ENCODE measurements around the gene HOXB4.

HOXB4 gene

DNA sequence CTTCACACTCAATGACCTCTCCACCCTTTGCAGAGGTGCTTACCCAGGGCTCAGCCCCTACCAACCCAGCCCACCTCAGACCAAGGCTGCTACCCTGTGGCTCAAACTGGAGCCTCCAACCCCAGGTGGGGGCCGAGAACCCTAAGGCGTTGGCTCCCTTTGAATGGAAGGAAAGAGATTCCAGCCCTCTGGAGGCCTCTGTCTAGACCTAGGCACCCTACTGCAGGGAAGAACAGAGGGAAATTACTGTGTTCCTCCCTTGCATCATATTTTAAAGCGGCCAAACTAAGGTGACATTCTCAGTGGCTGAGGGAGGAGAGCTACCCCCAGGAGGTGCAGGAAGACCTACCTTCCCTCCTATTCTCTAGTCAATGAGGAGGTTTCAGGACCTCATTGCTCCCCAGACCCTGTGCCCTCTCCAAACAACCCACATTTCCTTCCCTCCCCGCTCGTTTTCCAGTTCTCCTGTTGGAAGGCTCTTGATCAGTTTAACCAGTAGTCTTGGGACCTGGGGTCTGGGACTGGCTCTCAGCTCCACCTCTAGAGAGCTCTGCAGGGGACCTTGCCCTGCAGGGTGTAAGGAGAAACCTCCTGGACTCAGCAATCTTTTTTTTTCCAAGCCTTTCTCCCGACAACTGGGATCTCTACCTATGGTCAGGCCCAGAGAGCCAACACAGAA is 42.5 kb upstream of the HOXB4 start:
- Histone ChIP-seq H3K9me3 (ENCODE audit: low read length) (no peaks in the 10 kb centered on the region), H3K9ac (ENCODE audit: low read length) (no peak overlapping the region), H3K4me1 (ENCODE audit: insufficient read depth, low read length) (peaks cover 12% of the 10 kb centered on the region), H3K36me3 (ENCODE audit: insufficient read depth, low read length) (no peaks in the 10 kb centered on the region), H3K27ac (ENCODE audit: low read depth, low read length) (no peak overlapping the region), H3K27me3 (ENCODE audit: control insufficient read depth in 1 of 2, insufficient read depth in 2 of 2, low read length in 2 of 2) (peaks cover 84 to 96% of the 10 kb centered on the region in 2 donors), H3K4me3 (ENCODE audit: low read depth in 1 of 2, low read length in 2 of 2) (no peak overlapping the region)

DNA sequence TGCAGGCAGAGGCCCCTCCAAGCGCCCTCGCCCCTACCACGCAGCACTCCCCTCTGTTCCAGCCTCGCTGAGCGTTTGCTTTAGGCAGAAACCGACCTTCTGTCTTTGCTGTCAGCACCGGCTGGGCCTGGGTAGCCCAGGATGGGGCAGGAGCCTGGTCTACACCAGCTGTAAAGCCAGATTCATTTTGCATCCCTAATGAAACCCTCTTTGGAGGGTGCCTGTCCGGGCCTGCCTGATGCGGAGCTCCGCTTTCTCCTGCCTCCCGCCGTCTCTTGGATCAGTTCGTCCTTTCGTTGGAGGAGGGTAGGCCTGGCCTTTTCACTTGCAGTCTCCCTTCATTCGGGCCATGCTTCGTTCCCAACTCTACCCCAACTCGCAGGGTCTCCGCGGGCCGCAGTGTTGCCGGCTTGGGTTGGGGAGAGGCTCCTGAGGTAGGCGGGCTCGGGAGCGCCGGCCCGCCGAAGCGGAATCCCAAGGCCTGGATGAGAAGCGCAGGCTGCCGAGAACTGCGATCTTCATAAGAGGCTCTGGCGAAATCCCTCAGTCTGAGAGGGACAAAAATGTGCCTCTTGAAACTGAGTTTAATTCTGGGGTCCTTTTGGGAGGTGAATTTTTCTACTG is 41.8 kb upstream of the HOXB4 start:
- H3K36me3 ChIP-seq (ENCODE audit: insufficient read depth, low read length) = no peaks in the 10 kb centered on the region
- H3K27ac ChIP-seq (ENCODE audit: low read depth, low read length) = no peak overlapping the region
- no peak overlapping the region for H3K9ac ChIP-seq (ENCODE audit: low read length)
- H3K9me3 ChIP-seq (ENCODE audit: low read length) = no peaks in the 10 kb centered on the region
- no peak overlapping the region for H3K4me3 ChIP-seq (ENCODE audit: low read depth in 1 of 2, low read length in 2 of 2)
- peaks cover 12% of the 10 kb centered on the region for H3K4me1 ChIP-seq (ENCODE audit: insufficient read depth, low read length)
- H3K27me3 ChIP-seq (ENCODE audit: control insufficient read depth in 1 of 2, insufficient read depth in 2 of 2, low read length in 2 of 2) = peaks cover 87 to 96% of the 10 kb centered on the region in 2 donors

GRCh38 chr17:48618256-48618896 is 40.2 kb upstream of the HOXB4 start:
- Histone ChIP-seq H3K36me3 (ENCODE audit: insufficient read depth, low read length) (no peaks in the 10 kb centered on the region), H3K27ac (ENCODE audit: low read depth, low read length) (no peak overlapping the region), H3K4me1 (ENCODE audit: insufficient read depth, low read length) (peaks cover 12% of the 10 kb centered on the region), H3K9ac (ENCODE audit: low read length) (no peak overlapping the region), H3K27me3 (ENCODE audit: control insufficient read depth in 1 of 2, insufficient read depth in 2 of 2, low read length in 2 of 2) (peaks cover 89 to 96% of the 10 kb centered on the region in 2 donors), H3K4me3 (ENCODE audit: low read depth in 1 of 2, low read length in 2 of 2) (no peak overlapping the region), H3K9me3 (ENCODE audit: low read length) (no peaks in the 10 kb centered on the region)

DNA sequence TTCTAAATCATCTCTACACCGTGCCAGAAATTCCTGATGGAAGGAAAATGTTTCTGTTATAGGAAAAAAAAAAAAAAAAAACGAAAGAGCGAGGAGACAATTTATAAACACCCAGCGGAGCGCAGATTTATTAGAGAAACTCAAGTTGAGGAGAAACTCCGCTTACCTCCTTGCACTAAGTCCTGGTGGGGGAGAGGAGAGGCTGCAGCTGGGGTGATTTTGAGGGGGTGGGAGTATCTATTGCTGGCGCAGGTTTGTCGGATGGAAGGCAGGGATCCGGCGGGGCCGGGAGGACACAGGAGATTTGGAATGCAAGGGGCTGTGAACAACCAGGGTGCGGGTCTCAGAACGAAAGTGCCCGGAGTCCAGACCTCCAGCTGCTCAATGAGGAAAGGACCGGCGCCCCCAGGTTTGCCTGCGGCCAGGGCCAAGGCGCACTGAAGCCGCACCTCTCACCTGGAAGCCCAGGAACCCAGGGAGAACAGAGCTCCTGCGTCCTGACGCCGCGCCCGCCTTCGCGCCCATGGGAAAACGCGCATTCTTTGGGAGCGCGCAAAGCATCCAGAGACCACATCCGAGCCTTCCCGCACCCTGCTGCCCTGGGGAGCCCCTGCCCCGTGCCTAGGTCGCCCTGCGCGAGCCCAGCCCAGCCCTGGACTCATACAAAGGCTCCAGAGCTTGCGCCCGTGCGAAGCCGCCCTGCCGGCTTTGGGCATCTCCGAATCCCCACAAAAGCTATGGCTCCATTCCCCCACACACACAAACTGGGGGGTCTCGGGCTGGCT is 39.5 kb upstream of the HOXB4 start:
- Histone ChIP-seq H3K27ac (ENCODE audit: low read depth, low read length) (no peak overlapping the region), H3K27me3 (ENCODE audit: control insufficient read depth in 1 of 2, insufficient read depth in 2 of 2, low read length in 2 of 2) (peaks cover 83 to 94% of the 10 kb centered on the region in 2 donors), H3K9me3 (ENCODE audit: low read length) (no peaks in the 10 kb centered on the region), H3K4me3 (ENCODE audit: low read depth in 1 of 2, low read length in 2 of 2) (no peak overlapping the region), H3K9ac (ENCODE audit: low read length) (no peak overlapping the region), H3K36me3 (ENCODE audit: insufficient read depth, low read length) (no peaks in the 10 kb centered on the region), H3K4me1 (ENCODE audit: insufficient read depth, low read length) (peaks cover 12% of the 10 kb centered on the region)

DNA sequence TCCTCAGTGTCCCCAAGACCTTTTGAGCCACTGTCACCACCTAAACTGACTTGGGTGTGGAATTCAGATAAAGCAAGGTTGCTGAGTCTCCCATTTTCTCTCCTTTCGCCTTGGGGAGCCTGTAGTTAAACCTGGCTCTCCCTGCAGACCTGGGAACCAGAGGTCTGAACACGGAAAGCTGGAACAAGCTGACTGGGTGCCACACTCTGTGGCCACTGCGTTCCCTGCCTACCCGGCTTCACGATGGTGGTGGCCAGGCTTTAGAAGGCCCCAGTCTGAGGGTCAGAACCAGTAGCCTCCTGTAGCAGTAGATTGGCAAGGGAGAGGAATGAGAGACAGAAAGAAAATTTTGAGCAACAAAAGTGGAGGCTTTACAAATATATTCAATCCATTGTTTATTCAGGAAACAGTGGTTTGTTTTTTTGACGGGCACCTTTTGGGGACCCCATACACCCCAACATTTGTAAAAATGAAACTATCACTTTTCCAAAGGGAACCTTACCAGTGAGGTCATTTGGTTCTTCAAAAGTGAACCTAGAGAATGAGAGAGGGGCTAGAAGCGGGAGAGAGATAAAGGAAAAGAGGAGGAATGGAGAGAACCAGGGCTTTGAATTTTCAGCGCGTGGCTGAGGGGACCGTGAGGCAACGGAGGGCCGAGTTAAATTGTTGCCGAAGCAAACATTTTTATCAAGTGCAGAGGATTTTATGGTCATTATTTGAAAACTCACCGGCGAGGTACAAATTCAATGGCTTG is 38.7 kb upstream of the HOXB4 start:
- Histone ChIP-seq H3K4me1 (ENCODE audit: insufficient read depth, low read length) (peaks cover 12% of the 10 kb centered on the region), H3K27me3 (ENCODE audit: control insufficient read depth in 1 of 2, insufficient read depth in 2 of 2, low read length in 2 of 2) (peaks cover 79 to 98% of the 10 kb centered on the region in 2 donors), H3K9me3 (ENCODE audit: low read length) (no peaks in the 10 kb centered on the region), H3K36me3 (ENCODE audit: insufficient read depth, low read length) (no peaks in the 10 kb centered on the region), H3K4me3 (ENCODE audit: low read depth in 1 of 2, low read length in 2 of 2) (no peak overlapping the region), H3K27ac (ENCODE audit: low read depth, low read length) (no peak overlapping the region), H3K9ac (ENCODE audit: low read length) (no peak overlapping the region)

DNA sequence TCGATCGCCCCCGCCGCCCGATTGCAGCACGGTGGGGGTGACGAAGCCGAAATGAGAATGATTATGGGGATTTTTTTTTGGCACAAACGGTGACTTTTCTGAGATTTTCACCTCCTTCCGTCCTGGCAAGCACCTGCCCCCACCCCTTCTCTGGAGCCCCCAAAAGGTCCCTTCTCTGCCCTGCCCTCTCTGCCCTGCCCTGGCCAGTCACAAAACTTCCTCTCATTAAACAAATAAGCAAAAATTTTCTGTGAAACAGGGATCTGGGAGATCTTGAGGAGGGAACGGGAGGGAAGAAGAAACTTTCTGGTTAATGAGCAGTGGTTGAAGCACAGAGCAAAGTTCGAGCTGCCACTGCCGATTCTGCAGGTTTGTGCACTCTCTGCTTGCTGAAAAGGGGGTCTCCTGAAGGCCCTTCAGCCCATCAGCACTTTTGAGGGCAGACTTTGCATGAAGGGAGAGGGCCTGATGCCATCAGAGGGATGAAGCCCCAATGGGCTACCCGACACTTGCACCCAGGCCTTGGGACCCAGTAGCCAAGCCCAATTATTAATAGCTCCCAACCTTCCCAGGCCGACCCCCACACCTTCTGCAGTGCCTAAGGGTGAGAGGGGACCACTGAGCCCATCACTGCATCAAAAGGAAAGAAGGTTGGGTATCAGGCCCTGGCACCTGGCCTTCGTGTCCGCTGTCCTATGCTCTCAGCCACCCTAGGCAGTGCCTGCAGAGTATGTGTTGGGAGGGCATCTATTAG is 38.0 kb upstream of the HOXB4 start:
- Histone ChIP-seq H3K27me3 (ENCODE audit: control insufficient read depth in 1 of 2, insufficient read depth in 2 of 2, low read length in 2 of 2) (peaks cover 72 to 97% of the 10 kb centered on the region in 2 donors), H3K27ac (ENCODE audit: low read depth, low read length) (no peak overlapping the region), H3K36me3 (ENCODE audit: insufficient read depth, low read length) (no peaks in the 10 kb centered on the region), H3K9me3 (ENCODE audit: low read length) (no peaks in the 10 kb centered on the region), H3K9ac (ENCODE audit: low read length) (no peak overlapping the region), H3K4me1 (ENCODE audit: insufficient read depth, low read length) (peaks cover 12% of the 10 kb centered on the region), H3K4me3 (ENCODE audit: low read depth in 1 of 2, low read length in 2 of 2) (no peak overlapping the region)

GRCh38 chr17:48615047-48615962 is 37.2 kb upstream of the HOXB4 start, which contains the start of gene HOXB8:
TSS of gene HOXB8 (minus strand) at chr17:48615292. CDS start at chr17:48614704, 588 bp downstream.
- H3K9ac ChIP-seq (ENCODE audit: low read length) = no peak within 1 kb of the TSS
- H3K4me3 ChIP-seq (ENCODE audit: low read depth in 1 of 2, low read length in 2 of 2) = no peak within 1 kb of the TSS
- H3K27ac ChIP-seq (ENCODE audit: low read depth, low read length) = no peak within 1 kb of the TSS
- H3K4me1 ChIP-seq (ENCODE audit: insufficient read depth, low read length) = peaks cover 12% of the 10 kb centered on the region
- H3K27me3 ChIP-seq (ENCODE audit: control insufficient read depth in 1 of 2, insufficient read depth in 2 of 2, low read length in 2 of 2) = peaks cover 64 to 97% of the 10 kb centered on the region in 2 donors
- H3K9me3 ChIP-seq (ENCODE audit: low read length) = no peaks in the 10 kb centered on the region
- no peaks in the 10 kb centered on the region for H3K36me3 ChIP-seq (ENCODE audit: insufficient read depth, low read length)

DNA sequence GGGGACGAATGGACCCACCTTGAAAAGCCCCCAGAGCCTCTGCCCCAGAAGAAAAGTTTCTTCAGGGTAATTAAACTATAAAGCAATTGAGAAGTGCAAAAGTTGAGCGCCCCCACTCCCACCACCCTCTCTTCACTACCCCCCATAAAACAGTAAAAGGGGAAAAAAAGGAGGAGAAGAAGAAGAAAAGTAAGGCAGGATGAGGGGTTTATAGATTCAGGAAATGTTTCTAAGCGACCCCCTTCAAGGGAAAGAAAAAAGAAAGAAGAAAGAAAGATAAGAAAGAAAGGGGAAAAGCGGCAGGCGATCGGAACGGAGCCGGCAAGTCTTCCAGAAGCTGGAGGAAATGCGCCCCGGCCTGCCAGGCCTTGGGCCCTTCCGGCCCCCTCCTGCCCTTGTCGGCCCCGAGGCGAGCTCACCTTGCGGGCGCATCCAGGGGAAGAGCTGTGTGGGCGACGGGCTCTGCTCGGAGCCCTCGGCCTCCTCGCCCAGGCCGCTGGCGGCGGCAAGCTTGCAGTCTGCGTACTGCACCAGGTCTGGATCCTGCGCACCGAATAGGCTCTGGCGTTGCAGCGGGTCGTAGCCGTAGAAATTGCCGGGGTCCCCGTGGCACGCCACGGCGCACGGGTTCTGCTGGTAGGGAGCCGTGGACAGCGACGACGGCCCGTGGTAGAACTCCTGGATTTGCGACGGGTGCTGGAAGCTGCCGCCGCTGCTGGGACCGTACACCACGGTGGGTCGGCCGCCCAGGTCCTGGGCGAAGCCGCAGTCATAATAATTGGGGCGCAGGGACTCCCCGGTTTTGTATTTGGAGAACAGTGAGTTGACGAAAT is 35.9 kb upstream of the HOXB4 start:
- H3K27ac ChIP-seq (ENCODE audit: low read depth, low read length) = no peak overlapping the region
- H3K9ac ChIP-seq (ENCODE audit: low read length) = no peak overlapping the region
- H3K36me3 ChIP-seq (ENCODE audit: insufficient read depth, low read length) = no peaks in the 10 kb centered on the region
- peaks cover 14% of the 10 kb centered on the region for H3K4me1 ChIP-seq (ENCODE audit: insufficient read depth, low read length)
- H3K27me3 ChIP-seq (ENCODE audit: control insufficient read depth in 1 of 2, insufficient read depth in 2 of 2, low read length in 2 of 2) = peaks cover 54 to 92% of the 10 kb centered on the region in 2 donors
- H3K9me3 ChIP-seq (ENCODE audit: low read length) = no peaks in the 10 kb centered on the region
- H3K4me3 ChIP-seq (ENCODE audit: low read depth in 1 of 2, low read length in 2 of 2) = no peak overlapping the region
